Measurements from ENCODE around the gene ANK3. TPM values are rescaled to one million over a fixed set of nuclear protein-coding genes. Genes with fewer than 3 reads are reported as not detected.

ANK3 gene
- total RNA-seq, 1 experiment from 2014 or later: 29.8 TPM

DNA sequence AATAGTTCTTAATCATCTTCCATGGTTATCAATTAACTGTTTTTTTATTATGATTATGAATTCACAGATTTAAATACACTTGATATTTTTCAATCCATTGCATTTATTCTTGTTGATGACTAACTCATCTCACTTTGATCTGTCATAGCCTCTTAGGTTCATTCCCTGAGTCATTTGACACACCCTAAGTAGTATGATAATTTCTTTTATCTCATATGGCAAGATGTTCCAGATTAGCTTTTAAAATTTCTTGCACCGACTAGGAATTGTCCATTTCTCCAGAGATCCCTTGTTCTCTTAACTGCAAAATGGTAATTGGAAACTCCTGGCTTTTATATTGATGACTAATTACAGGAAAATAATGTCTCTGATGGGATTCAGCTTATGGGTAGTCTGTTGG, 395.7 kb downstream of the ANK3 start:
- no peak overlapping the region for H3K4me3 Mint-ChIP-seq (ENCODE audit: low read depth, unreplicated experiment)
- TF ChIP-seq, protein P1, sequence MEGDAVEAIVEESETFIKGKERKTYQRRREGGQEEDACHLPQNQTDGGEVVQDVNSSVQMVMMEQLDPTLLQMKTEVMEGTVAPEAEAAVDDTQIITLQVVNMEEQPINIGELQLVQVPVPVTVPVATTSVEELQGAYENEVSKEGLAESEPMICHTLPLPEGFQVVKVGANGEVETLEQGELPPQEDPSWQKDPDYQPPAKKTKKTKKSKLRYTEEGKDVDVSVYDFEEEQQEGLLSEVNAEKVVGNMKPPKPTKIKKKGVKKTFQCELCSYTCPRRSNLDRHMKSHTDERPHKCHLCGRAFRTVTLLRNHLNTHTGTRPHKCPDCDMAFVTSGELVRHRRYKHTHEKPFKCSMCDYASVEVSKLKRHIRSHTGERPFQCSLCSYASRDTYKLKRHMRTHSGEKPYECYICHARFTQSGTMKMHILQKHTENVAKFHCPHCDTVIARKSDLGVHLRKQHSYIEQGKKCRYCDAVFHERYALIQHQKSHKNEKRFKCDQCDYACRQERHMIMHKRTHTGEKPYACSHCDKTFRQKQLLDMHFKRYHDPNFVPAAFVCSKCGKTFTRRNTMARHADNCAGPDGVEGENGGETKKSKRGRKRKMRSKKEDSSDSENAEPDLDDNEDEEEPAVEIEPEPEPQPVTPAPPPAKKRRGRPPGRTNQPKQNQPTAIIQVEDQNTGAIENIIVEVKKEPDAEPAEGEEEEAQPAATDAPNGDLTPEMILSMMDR (IDR thresholded peaks at IDR 0.05; ENCODE audit: unreplicated experiment): no peak
- H3K27ac Mint-ChIP-seq (ENCODE audit: unreplicated experiment): peak overlapping the region; percentile 98
- no TSS peak for BruUV-seq (replicated peaks)
- peaks cover 14% of the 10 kb centered on the region for H3K36me3 Mint-ChIP-seq (ENCODE audit: insufficient read depth, unreplicated experiment)
- intact Hi-C loops (cut with micrococcal nuclease; ENCODE audit: unreplicated experiment): loop anchor here (2.0 kb wide), 2 partner anchors 39 to 87 kb away; partner anchors contain the start of gene CCDC6
- CTCF ChIA-PET: interaction anchor here (1.4 kb wide), 1 partner anchor 23 kb away, joined by 3 read pairs; no protein-coding TSS in a partner anchor
- no peaks in the 10 kb centered on the region for H3K9me3 Mint-ChIP-seq (ENCODE audit: low read depth, unreplicated experiment)
- no peaks in the 10 kb centered on the region for H3K27me3 Mint-ChIP-seq (ENCODE audit: unreplicated experiment)
- no peak for DNase-seq
- peaks cover 69% of the 10 kb centered on the region for H3K4me1 Mint-ChIP-seq (ENCODE audit: low read depth, unreplicated experiment)

DNA sequence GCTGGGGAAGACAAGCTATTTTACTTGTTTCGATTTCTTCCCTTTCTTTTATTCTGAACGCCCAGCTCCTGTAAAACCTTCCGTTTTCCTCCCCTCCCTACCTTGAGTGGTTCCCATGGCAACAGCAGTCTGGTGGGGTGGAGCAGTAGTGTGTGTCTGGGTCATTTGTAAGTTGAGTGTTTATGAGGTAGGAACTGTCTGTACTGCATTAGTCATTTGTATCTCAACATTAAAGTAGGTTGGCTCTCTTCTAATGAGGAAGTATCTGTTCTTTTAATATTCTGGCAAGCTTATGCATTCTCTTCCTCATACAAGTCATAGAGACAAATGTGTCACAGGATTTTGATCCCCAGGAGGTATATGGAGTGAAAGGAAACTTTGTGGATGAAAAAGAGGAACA, 398.0 kb downstream of the ANK3 start:
- intact Hi-C loops (cut with micrococcal nuclease; ENCODE audit: unreplicated experiment): loop anchor here (1.0 kb wide), 1 partner anchor 26 kb away; no protein-coding TSS in a partner anchor
- H3K9me3 Mint-ChIP-seq (ENCODE audit: low read depth, unreplicated experiment): peaks cover 8% of the 10 kb centered on the region
- no TSS peak for BruUV-seq (replicated peaks)
- H3K27ac Mint-ChIP-seq (ENCODE audit: unreplicated experiment): peak overlapping the region; percentile 99
- TF ChIP-seq, protein P1 (IDR thresholded peaks at IDR 0.05; ENCODE audit: unreplicated experiment): no peak
- H3K4me1 Mint-ChIP-seq (ENCODE audit: low read depth, unreplicated experiment): peaks cover 65% of the 10 kb centered on the region
- H3K4me3 Mint-ChIP-seq (ENCODE audit: low read depth, unreplicated experiment): peak overlapping the region; percentile 60
- no peaks in the 10 kb centered on the region for H3K27me3 Mint-ChIP-seq (ENCODE audit: unreplicated experiment)
- CTCF ChIA-PET: interaction anchor here (0.6 to 1.8 kb wide), 16 partner anchors 13 to 489 kb away, joined by 3 to 11 read pairs (median 6); partner anchors contain the start of gene CCDC6
- H3K36me3 Mint-ChIP-seq (ENCODE audit: insufficient read depth, unreplicated experiment): peaks cover 14% of the 10 kb centered on the region
- DNase-seq: peak; percentile 91

DNA sequence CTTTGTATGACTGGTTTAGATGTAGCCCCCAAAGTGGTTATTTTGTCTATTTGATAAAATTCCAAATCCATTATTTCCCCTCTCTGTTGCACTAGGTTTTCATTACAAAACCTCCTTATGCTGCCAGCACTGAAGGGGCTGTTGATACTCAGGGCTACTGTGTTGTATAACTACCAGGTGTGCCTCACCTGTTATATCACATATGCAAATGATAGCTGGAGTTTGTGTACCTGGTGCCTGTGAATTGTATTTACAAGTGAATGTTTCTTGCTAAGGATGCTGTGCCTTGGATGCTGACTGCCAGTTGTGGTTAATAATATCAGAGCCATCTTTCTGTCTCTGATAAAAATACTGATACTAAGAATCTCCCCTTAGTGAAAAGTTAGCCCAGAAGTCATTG, 398.6 kb downstream of the ANK3 start:
- no peaks in the 10 kb centered on the region for H3K27me3 Mint-ChIP-seq (ENCODE audit: unreplicated experiment)
- intact Hi-C loops (cut with micrococcal nuclease; ENCODE audit: unreplicated experiment): loop anchor here (1.0 kb wide), 1 partner anchor 26 kb away; no protein-coding TSS in a partner anchor
- H3K36me3 Mint-ChIP-seq (ENCODE audit: insufficient read depth, unreplicated experiment): peaks cover 14% of the 10 kb centered on the region
- peak overlapping the region; percentile 60 for H3K4me3 Mint-ChIP-seq (ENCODE audit: low read depth, unreplicated experiment)
- TF ChIP-seq, protein P1 (IDR thresholded peaks at IDR 0.05; ENCODE audit: unreplicated experiment): no peak
- DNase-seq: no peak
- TSS peak; percentile 97 for BruUV-seq (replicated peaks)
- CTCF ChIA-PET: interaction anchor here (0.6 to 1.8 kb wide), 17 partner anchors 12 to 490 kb away, joined by 3 to 11 read pairs (median 5); partner anchors contain the start of gene CCDC6
- peak overlapping the region; percentile 99 for H3K27ac Mint-ChIP-seq (ENCODE audit: unreplicated experiment)
- H3K9me3 Mint-ChIP-seq (ENCODE audit: low read depth, unreplicated experiment): peaks cover 8% of the 10 kb centered on the region
- H3K4me1 Mint-ChIP-seq (ENCODE audit: low read depth, unreplicated experiment): peaks cover 60% of the 10 kb centered on the region

DNA sequence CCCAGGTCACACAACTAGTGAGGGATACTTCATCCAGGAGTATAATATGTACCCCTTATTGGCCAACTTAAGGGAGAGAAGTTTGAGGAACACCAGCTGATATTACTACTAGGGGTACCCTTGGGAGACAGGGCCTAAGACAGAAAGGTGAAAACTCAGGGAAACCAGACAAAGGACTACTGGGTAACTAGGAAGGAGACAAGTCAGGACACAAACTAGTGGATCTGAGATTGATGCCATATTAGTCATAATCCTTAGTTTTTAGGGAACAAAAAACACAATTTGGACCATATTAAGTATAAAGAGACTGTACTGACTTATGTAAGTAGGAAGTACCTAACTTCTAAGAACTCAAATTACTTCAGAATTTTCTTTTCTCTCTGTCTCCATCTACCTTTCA, 404.0 kb downstream of the ANK3 start:
- Mint-ChIP-seq H3K36me3 (ENCODE audit: insufficient read depth, unreplicated experiment) (no peaks in the 10 kb centered on the region), H3K9me3 (ENCODE audit: low read depth, unreplicated experiment) (peaks cover 8% of the 10 kb centered on the region), H3K27me3 (ENCODE audit: unreplicated experiment) (no peaks in the 10 kb centered on the region), H3K27ac (ENCODE audit: unreplicated experiment) (no peak overlapping the region), H3K4me3 (ENCODE audit: low read depth, unreplicated experiment) (no peak overlapping the region), H3K4me1 (ENCODE audit: low read depth, unreplicated experiment) (peaks cover 20% of the 10 kb centered on the region)
- intact Hi-C loops (cut with micrococcal nuclease; ENCODE audit: unreplicated experiment): no loop called here
- TF ChIP-seq, protein P1 (IDR thresholded peaks at IDR 0.05; ENCODE audit: unreplicated experiment): no peak
- DNase-seq: no peak
- CTCF ChIA-PET: no interaction called here
- no TSS peak for BruUV-seq (replicated peaks)
